ENCODE data around the gene CNKSR3. TPM values are rescaled to one million over a fixed set of nuclear protein-coding genes. Genes with fewer than 3 reads are reported as not detected.

Gene CNKSR3
- total RNA-seq, 1 experiment from 2014 or later: 5.6 TPM

GRCh38 chr6:154447954-154448353, 62.5 kb downstream of the CNKSR3 start:
- no peak overlapping the region for H2BK120ac ChIP-seq (ENCODE audit: low read depth, low read length, poor library complexity, severe bottlenecking)
- no peaks in the 10 kb centered on the region for H3K27me3 ChIP-seq (ENCODE audit: insufficient read depth, low read length)
- H3K9me3 ChIP-seq (ENCODE audit: control insufficient read depth, low read depth, low read length): no peaks in the 10 kb centered on the region
- no peak overlapping the region for H2AFZ ChIP-seq (ENCODE audit: low read length)
- TF ChIP-seq CTCF (conservative IDR thresholded peaks at IDR 0.05): no peak
- no peak overlapping the region for H3K4ac ChIP-seq (ENCODE audit: low read depth, low read length)
- no peak overlapping the region for H4K91ac ChIP-seq (ENCODE audit: insufficient read length, low read depth, low read length)
- no peaks in the 10 kb centered on the region for H4K20me1 ChIP-seq (ENCODE audit: control insufficient read depth, insufficient read depth, insufficient read length)
- H3K9me3 Mint-ChIP-seq: no peaks in the 10 kb centered on the region
- H3K9ac ChIP-seq (ENCODE audit: extremely low read depth, insufficient read length, low read length): no peak overlapping the region
- no peak overlapping the region for H3K27ac ChIP-seq (ENCODE audit: insufficient read length, low read depth, low read length)
- no peak overlapping the region for H2BK12ac ChIP-seq (ENCODE audit: insufficient read length, low read depth, low read length)
- no peak overlapping the region for H4K5ac ChIP-seq (ENCODE audit: insufficient read length, low read depth, low read length)
- H3K14ac ChIP-seq (ENCODE audit: insufficient read depth, low read length): no peak overlapping the region
- H3K4me3 Mint-ChIP-seq: no peak overlapping the region
- no peak overlapping the region for H3K23ac ChIP-seq (ENCODE audit: insufficient read length, low read depth, low read length)
- no peak overlapping the region for H2BK15ac ChIP-seq (ENCODE audit: low read depth, low read length)
- no peak for DNase-seq
- no peak overlapping the region for H2AK5ac ChIP-seq (ENCODE audit: insufficient read length, low read length)
- H3K56ac ChIP-seq (ENCODE audit: insufficient read length, low read depth, low read length): no peak overlapping the region
- no peaks in the 10 kb centered on the region for H3K4me1 ChIP-seq (ENCODE audit: insufficient read depth, low read length)
- no peak overlapping the region for H4K8ac ChIP-seq (replicated peaks; ENCODE audit: insufficient read length, low read depth, low read length)
- H3K4me1 Mint-ChIP-seq: peaks cover 4 to 5% of the 10 kb centered on the region in 2 experiments; a peak in 3 of 4 replicates
- H3K27me3 Mint-ChIP-seq (ENCODE audit: low read depth): peaks cover 1% of the 10 kb centered on the region; the same call in 1 of the 2 replicates
- no peaks in the 10 kb centered on the region for H3K36me3 Mint-ChIP-seq (ENCODE audit: insufficient read depth in 1 of 3, low read depth in 3 of 3)
- no peak overlapping the region for H3K18ac ChIP-seq (ENCODE audit: insufficient read length, low read depth, low read length)
- H2BK20ac ChIP-seq (ENCODE audit: low read depth, low read length, poor library complexity, severe bottlenecking): no peak overlapping the region
- no peak overlapping the region for H2BK5ac ChIP-seq (ENCODE audit: insufficient read length, low read length)
- H3T11ph ChIP-seq (ENCODE audit: low read length): no peak overlapping the region
- no peaks in the 10 kb centered on the region for H3K79me2 ChIP-seq (ENCODE audit: insufficient read depth, low read length)
- no CpG with 5 or more reads among the region's 2 CpGs for WGBS (ENCODE audit: extremely low coverage, insufficient read length, low lambda C conversion rate)
- H3K23me2 ChIP-seq (ENCODE audit: insufficient read length, low read depth, low read length, poor library complexity, severe bottlenecking): no peaks in the 10 kb centered on the region
- no peak overlapping the region for H3K27ac Mint-ChIP-seq
- H3K4me2 ChIP-seq (ENCODE audit: insufficient read depth, insufficient read length, low read length): no peak overlapping the region
- no peaks in the 10 kb centered on the region for H3K79me1 ChIP-seq (ENCODE audit: insufficient read depth, low read depth, low read length, poor library complexity, severe bottlenecking)

Measured in H9 (cell line).